ENCODE results near the gene SNX5.

- TF ChIP-seq EZH2 (IDR thresholded peaks at IDR 0.05; ENCODE audit: borderline replicate concordance, low read depth, low read length, poor library complexity, severe bottlenecking): no peak
- TF ChIP-seq, protein P1, sequence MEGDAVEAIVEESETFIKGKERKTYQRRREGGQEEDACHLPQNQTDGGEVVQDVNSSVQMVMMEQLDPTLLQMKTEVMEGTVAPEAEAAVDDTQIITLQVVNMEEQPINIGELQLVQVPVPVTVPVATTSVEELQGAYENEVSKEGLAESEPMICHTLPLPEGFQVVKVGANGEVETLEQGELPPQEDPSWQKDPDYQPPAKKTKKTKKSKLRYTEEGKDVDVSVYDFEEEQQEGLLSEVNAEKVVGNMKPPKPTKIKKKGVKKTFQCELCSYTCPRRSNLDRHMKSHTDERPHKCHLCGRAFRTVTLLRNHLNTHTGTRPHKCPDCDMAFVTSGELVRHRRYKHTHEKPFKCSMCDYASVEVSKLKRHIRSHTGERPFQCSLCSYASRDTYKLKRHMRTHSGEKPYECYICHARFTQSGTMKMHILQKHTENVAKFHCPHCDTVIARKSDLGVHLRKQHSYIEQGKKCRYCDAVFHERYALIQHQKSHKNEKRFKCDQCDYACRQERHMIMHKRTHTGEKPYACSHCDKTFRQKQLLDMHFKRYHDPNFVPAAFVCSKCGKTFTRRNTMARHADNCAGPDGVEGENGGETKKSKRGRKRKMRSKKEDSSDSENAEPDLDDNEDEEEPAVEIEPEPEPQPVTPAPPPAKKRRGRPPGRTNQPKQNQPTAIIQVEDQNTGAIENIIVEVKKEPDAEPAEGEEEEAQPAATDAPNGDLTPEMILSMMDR (conservative IDR thresholded peaks at IDR 0.05; ENCODE audit: low read depth, low read length): no peak
Observed at GRCh38 chr20:17935761-17936160, 32.8 kb downstream of the SNX5 start.
